Fibroblast of mammary gland (primary cell): ENCODE measurements around the gene BAK1.
"Not testable (repeated sequence)": the region's sequence is repeated elsewhere in the genome, so short reads cannot be mapped to it uniquely, and the experiment has no call there.

Source experiments
- DNase-seq: peaks from one replicate; pipeline ENCODE4 v3.0.0-alpha.2; 2010; ENCODE audit warnings: low read depth
- H3K4me3 ChIP-seq: 2 replicates; pipeline ENCODE4 v1.5.1; 2011; ENCODE audit warnings: low read depth, mild to moderate bottlenecking, low read length, moderate library complexity; ENCODE audit not compliant: control insufficient read depth
- TF ChIP-seq, protein P1 (sequence below): conservative IDR thresholded peaks from 2 replicates; pipeline ENCODE4 v1.5.1; 2011; ENCODE audit warnings: low read depth, low read length, inconsistent platforms; ENCODE audit not compliant: control insufficient read depth, insufficient read depth

The BAK1 gene

DNA sequence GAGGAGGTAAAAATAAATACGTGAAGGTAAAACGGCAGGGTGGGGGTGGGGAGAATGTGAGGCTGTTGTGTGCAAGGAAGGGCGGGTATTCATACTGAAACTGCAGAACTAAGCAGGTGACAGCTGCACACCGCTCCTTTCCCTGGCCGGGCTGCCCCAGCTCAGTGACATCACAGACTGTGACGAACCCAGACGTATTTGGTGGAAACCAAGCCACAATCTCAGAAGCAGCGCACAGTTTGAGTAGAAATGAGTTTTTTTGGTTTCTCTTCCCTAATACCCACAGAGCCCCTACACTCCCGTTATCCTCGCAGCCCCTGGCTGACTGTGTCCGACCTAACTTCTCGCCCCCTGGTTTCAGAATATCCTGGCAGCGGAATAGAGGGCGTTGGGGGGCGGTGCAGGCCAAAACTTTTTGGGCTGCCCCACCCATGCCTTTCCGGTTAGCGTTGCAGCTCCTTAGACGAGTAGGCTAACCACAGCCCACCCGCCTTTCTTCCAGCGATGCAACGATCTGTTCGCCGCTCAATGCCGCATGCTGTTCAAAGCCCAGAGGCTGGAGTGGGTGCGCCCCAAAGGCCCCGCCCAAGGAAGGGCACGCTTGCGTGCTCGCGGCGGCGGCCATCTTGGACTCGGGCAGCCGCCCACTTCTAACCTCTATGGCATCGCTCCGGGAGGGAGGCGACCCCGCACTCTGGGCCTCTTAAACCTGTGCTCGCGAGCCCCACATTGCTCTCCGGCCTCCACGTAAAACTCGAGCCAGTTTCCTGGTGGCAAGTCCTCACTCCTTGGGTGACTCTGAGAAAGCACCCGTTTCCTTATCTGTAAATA lies 9.1 kb downstream of the BAK1 start:
- TF ChIP-seq, protein P1, sequence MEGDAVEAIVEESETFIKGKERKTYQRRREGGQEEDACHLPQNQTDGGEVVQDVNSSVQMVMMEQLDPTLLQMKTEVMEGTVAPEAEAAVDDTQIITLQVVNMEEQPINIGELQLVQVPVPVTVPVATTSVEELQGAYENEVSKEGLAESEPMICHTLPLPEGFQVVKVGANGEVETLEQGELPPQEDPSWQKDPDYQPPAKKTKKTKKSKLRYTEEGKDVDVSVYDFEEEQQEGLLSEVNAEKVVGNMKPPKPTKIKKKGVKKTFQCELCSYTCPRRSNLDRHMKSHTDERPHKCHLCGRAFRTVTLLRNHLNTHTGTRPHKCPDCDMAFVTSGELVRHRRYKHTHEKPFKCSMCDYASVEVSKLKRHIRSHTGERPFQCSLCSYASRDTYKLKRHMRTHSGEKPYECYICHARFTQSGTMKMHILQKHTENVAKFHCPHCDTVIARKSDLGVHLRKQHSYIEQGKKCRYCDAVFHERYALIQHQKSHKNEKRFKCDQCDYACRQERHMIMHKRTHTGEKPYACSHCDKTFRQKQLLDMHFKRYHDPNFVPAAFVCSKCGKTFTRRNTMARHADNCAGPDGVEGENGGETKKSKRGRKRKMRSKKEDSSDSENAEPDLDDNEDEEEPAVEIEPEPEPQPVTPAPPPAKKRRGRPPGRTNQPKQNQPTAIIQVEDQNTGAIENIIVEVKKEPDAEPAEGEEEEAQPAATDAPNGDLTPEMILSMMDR: no peak
- DNase-seq: peak; percentile 63
- H3K4me3 ChIP-seq: peak overlapping the region; percentile 69

- TF ChIP-seq, protein P1: no peak
- no peak overlapping the region for H3K4me3 ChIP-seq
- DNase-seq: no peak
Observed at GRCh38 chr6:33568826-33569570, 11.1 kb downstream of the BAK1 start.

GRCh38 chr6:33567836-33568235 lies 12.2 kb downstream of the BAK1 start:
- DNase-seq: no peak
- no peak overlapping the region for H3K4me3 ChIP-seq
- TF ChIP-seq, protein P1: no peak

- TF ChIP-seq, protein P1: no peak
- DNase-seq: peak; percentile 71
- H3K4me3 ChIP-seq: no peak overlapping the region
Observed at GRCh38 chr6:33566182-33567084, 13.6 kb downstream of the BAK1 start.

DNA sequence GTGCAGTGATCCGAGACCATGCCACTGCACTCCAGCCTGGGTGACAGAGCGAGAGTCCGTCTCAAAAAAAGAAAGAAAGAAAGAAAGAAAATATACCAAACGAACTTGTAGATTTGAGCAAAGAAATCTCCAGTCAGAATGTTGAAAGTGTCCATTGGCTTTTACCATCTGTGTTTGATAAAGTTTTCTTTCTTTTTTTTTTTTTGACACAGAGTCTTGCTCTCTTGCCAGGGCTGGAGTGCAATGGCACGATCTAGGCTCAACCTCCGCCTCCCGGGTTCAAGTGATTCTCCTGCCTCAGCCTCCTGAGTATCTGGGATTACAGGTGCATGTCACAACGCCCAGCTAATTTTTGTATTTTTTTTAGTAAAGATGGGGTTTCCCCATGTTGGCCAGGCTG lies 21.3 kb downstream of the BAK1 start:
- H3K4me3 ChIP-seq: no peak overlapping the region

GRCh38 chr6:33557376-33557775 lies 22.7 kb downstream of the BAK1 start:
- no peak overlapping the region for H3K4me3 ChIP-seq
- TF ChIP-seq, protein P1: no peak
- no peak for DNase-seq

More for the DNA sequence above, 21.3 kb downstream of the BAK1 start:
- TF ChIP-seq, protein P1: no peak
- no peak for DNase-seq

- H3K4me3 ChIP-seq, DNase-seq: not testable (repeated sequence)
Observed at GRCh38 chr6:33552883-33553282, 27.2 kb downstream of the BAK1 start.
